Gastroesophageal sphincter (tissue), 4 donors: ENCODE results near the gene DCTN5. TPM values are rescaled to one million over a fixed set of nuclear protein-coding genes. Genes with fewer than 3 reads are reported as not detected.
"Not testable (repeated sequence)": the region's sequence is repeated elsewhere in the genome, so short reads cannot be mapped to it uniquely, and the experiment has no call there.

Experiments
- ATAC-seq: fragments of 150-250 bp; one replicate; pipeline ENCODE4 v1.9.1; 2016; ENCODE audit warnings: mild to moderate bottlenecking, moderate library complexity
- H3K27ac ChIP-seq, 4 donors: fragments of 200-600 bp; sonication (generic) in 3 of 4; 1 replicate in 3 of 4; 2 replicates in 1 of 4; pipeline ENCODE4 v1.5.1; 2016 to 2019
- H3K27me3 ChIP-seq: fragments of 200-600 bp; sonication (generic); one replicate; pipeline ENCODE4 v1.5.1; 2019
- H3K36me3 ChIP-seq, 2 donors: fragments of 200-600 bp; sonication (generic); one replicate each; pipeline ENCODE4 v1.5.1; 2019; ENCODE audit warnings: control low read depth in 1 of 2
- H3K4me1 ChIP-seq, 3 donors: fragments of 200-600 bp; sonication (generic); 1 replicate in 2 of 3; 2 replicates in 1 of 3; pipeline ENCODE4 v1.5.1; 2016 to 2019; ENCODE audit warnings: control low read depth in 2 of 3
- H3K4me3 ChIP-seq, 2 donors: fragments of 200-600 bp; sonication (generic); one replicate each; pipeline ENCODE4 v1.5.1; 2019; ENCODE audit warnings: mild to moderate bottlenecking in 1 of 2, moderate library complexity in 1 of 2
- H3K9me3 ChIP-seq, 3 donors: fragments of 200-600 bp; sonication (generic); one replicate each; pipeline ENCODE4 v1.5.1; 2017 to 2019; ENCODE audit warnings: control low read depth in 2 of 3
- EP300 ChIP-seq: sonication (generic); formaldehyde crosslinking; IDR thresholded peaks from one replicate; pipeline ENCODE4 v1.6.1; 2017; ENCODE audit warnings: antibody characterized with exemption, mild to moderate bottlenecking
- POLR2A ChIP-seq, 2 donors: fragments of 450-650 bp; IDR thresholded peaks; one replicate each; pipeline ENCODE4 v1.6.1; 2017; ENCODE audit warnings: antibody characterized with exemption in 2 of 2, mild to moderate bottlenecking in 2 of 2, moderate library complexity in 1 of 2
- POLR2AphosphoS5 ChIP-seq: sonication (generic); formaldehyde crosslinking; IDR thresholded peaks from one replicate; pipeline ENCODE4 v1.6.1; 2017; ENCODE audit warnings: antibody characterized with exemption
- WGBS, 2 donors: methylation state at CpG; one replicate each; pipeline ENCODE4 v1.1.5; 2018; ENCODE audit warnings: low coverage in 1 of 2; 5-methylcytosine and 5-hydroxymethylcytosine counted together
- total RNA-seq, 4 donors: library from RNA; depleted of rRNA; stranded (reverse); fragments of >200 nt; gene quantifications; one replicate each; pipeline ENCODE4 v1.1.0, GENCODE V29; 2016
- TF ChIP-seq, protein P1 (sequence below), 4 experiments: fragments of 200-600 bp in 2 of 4; fragments of 450-650 bp in 2 of 4; sonication (generic) in 1 of 4; IDR thresholded peaks; one replicate each; pipeline ENCODE4 v1.5.1; 2017 to 2019; ENCODE audit warnings: antibody characterized with exemption in 4 of 4, mild to moderate bottlenecking in 2 of 4, moderate library complexity in 2 of 4

The DCTN5 gene
- total RNA-seq, 4 donors from 2014 or later = 39.4 to 76.1 (median 57.6) TPM

DNA sequence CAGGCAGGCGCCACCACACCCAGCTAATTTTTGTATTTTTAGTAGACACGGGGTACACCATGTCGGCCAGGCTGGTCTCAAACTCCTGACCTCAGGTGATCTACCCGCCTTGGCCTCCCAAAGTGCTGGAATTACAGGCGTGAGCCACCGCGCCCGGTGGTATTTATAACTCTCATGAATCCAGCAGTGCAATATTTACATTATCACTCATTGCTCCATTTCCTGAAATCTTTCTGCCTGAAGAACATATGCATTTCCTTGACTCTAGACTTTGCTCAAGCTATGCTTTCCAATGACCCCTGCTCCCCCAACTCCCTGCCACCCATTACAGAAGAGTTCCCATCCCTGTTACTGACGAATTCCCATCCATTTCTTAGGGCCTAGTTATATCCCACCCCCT, 25.5 kb upstream of the DCTN5 start:
- no peak for TF ChIP-seq EP300
- no peak for TF ChIP-seq POLR2AphosphoS5
- TF ChIP-seq, protein P1, sequence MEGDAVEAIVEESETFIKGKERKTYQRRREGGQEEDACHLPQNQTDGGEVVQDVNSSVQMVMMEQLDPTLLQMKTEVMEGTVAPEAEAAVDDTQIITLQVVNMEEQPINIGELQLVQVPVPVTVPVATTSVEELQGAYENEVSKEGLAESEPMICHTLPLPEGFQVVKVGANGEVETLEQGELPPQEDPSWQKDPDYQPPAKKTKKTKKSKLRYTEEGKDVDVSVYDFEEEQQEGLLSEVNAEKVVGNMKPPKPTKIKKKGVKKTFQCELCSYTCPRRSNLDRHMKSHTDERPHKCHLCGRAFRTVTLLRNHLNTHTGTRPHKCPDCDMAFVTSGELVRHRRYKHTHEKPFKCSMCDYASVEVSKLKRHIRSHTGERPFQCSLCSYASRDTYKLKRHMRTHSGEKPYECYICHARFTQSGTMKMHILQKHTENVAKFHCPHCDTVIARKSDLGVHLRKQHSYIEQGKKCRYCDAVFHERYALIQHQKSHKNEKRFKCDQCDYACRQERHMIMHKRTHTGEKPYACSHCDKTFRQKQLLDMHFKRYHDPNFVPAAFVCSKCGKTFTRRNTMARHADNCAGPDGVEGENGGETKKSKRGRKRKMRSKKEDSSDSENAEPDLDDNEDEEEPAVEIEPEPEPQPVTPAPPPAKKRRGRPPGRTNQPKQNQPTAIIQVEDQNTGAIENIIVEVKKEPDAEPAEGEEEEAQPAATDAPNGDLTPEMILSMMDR (IDR thresholded peaks at IDR 0.05) = no peak
- TF ChIP-seq POLR2A (IDR thresholded peaks at IDR 0.05) = no peak
- Histone ChIP-seq H3K27me3 (no peaks in the 10 kb centered on the region), H3K4me1 (no peaks in the 10 kb centered on the region), H3K36me3 (peaks cover 0 to 93% of the 10 kb centered on the region in 2 donors), H3K27ac (no peak overlapping the region), H3K9me3 (no peaks in the 10 kb centered on the region), H3K4me3 (no peak overlapping the region)
- 97 to 100% methylated on average over 1 to 9 of the region's 9 CpGs for WGBS, 2 donors
- ATAC-seq = no peak

DNA sequence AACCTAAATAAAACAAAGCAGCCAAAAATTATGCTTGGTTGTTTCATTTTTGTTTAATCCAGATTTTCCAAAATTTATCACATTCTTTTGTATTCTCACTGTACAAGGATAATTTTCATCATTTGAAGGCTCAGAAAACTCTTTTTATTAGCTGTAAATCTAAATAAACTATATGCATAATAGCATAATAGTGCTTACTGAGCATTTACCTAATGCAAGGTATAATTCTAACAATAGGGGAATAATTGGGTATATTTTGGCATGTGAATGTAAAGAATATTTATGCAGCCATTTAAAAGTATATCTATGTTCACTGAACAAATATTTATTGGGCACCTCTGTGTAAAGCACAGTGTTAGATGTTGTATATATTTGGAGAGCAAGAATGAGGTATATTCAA, 17.2 kb upstream of the DCTN5 start:
- H3K4me1 ChIP-seq = no peaks in the 10 kb centered on the region
- H3K9me3 ChIP-seq = no peaks in the 10 kb centered on the region
- H3K36me3 ChIP-seq = peaks cover 0 to 97% of the 10 kb centered on the region in 2 donors
- H3K27me3 ChIP-seq = no peaks in the 10 kb centered on the region
- TF ChIP-seq POLR2AphosphoS5 = no peak
- TF ChIP-seq POLR2A (IDR thresholded peaks at IDR 0.05) = no peak
- no peak for TF ChIP-seq EP300
- TF ChIP-seq, protein P1 (IDR thresholded peaks at IDR 0.05) = no peak
- no peak overlapping the region for H3K27ac ChIP-seq
- ATAC-seq = no peak
- H3K4me3 ChIP-seq = no peak overlapping the region

DNA sequence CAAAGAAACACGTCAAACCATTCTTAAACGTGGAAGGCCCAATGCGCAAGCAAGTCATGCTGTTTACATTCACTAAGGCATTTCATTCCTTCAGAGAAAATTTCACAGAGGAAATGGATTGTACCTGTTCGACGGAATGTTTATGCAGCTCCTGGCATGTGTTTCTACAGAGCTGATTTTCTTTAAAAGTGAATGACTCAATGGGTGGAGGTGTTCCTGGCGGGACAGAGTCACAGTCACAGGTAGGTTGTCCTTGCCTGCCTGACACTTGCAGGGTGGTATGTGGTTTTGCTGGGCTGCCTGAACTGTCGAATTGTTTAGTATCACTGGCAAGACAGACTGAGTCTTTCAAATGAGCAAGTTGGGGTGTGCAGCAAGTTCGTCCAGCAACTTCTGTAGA, 11.8 kb upstream of the DCTN5 start:
- H3K27me3 ChIP-seq = no peaks in the 10 kb centered on the region

DNA sequence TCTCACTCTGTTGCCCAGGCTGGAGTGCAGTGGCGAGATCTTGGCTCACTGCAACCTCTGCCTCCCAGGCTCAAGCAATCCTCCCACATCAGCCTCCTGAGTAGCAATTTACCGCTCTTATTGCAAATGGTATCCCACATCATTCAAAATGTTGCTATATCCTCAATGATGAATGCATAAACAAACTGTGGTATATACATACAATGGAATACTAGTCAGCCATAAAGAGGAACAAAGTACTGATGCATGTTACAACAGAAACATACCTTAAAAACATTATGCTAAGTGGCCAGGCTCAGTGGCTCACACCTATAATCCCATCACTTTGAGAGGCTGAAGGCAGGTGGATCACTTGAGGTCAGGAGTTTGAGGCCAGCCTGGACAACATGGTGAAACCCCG, 9.4 kb upstream of the DCTN5 start:
- H3K27ac ChIP-seq, H3K9me3 ChIP-seq, ATAC-seq, H3K4me3 ChIP-seq, H3K4me1 ChIP-seq, H3K27me3 ChIP-seq: not testable (repeated sequence)
- peaks cover 0 to 83% of the 10 kb centered on the region in 2 donors for H3K36me3 ChIP-seq
- WGBS, 2 donors = 93 to 100% methylated on average over 2 of the region's 3 CpGs

More for the DNA sequence above, 11.8 kb upstream of the DCTN5 start:
- peaks cover 0 to 84% of the 10 kb centered on the region in 2 donors for H3K36me3 ChIP-seq
- 88 to 90% methylated on average over 7 of the region's 8 CpGs for WGBS, 2 donors
- no peaks in the 10 kb centered on the region for H3K9me3 ChIP-seq
- no peak for TF ChIP-seq POLR2A (IDR thresholded peaks at IDR 0.05)
- H3K27ac ChIP-seq = no peak overlapping the region
- no peak overlapping the region for H3K4me3 ChIP-seq
- H3K4me1 ChIP-seq = no peaks in the 10 kb centered on the region
- no peak for ATAC-seq

DNA sequence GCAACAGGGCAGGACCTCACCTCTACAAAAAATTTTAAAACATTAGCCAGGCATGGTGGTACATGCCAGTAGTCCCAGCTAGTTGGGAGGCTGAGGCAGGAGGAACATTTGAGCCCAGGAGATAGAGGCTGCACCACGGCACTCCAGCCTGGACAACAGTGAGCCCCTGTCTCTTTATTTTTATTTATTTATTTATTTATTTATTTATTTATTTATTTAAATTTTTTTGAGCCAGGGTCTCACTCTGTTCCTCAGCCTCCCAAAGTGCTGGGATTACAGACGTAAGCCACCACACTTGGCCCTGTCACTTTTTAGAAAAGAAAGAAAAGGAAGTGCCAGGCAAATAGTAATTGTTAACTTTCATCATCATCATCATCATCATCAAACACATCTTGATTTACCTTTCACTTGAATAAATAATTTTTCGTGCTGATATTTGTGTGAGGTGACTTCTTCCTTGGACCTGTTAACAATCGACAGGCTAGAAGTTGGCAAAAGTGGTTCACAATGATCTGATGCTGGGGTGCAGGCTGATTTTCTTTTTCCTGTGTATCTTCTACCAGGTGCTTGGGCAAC, 6.7 kb upstream of the DCTN5 start:
- Histone ChIP-seq H3K4me1 (peaks cover 0 to 9% (median 0%) of the 10 kb centered on the region in 3 donors), H3K36me3 (peaks cover 0 to 71% of the 10 kb centered on the region in 2 donors), H3K27ac (no peak overlapping the region), H3K27me3 (no peaks in the 10 kb centered on the region), H3K9me3 (no peaks in the 10 kb centered on the region), H3K4me3 (no peak overlapping the region)
- TF ChIP-seq POLR2A (IDR thresholded peaks at IDR 0.05) = no peak
- TF ChIP-seq POLR2AphosphoS5 = no peak
- TF ChIP-seq EP300 = no peak
- TF ChIP-seq, protein P1 (IDR thresholded peaks at IDR 0.05) = no peak
- WGBS, 2 donors = 89 to 90% methylated on average over 4 of the region's 4 CpGs
- ATAC-seq = no peak

DNA sequence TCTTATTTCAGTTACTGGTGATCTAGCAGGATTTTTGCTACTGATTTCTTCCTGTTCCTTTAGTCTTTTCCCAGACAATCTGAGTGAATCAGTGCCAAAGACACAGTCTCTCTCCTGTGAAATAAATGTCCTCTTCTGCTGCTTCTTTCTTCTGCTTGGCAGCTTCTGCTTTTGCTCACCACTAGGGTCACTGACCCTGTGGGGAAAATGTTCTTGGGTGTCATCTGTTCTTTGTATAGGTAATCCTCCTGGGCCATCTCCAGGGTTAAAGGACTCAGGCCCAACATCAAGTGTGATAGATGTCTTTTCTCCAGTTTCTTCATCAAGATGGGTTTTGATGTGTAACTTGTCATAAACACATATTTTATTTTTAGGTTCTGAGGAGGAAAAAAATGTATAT, 5.3 kb upstream of the DCTN5 start:
- H3K36me3 ChIP-seq = peaks cover 0 to 63% of the 10 kb centered on the region in 2 donors

More for the DNA sequence above, 5.3 kb upstream of the DCTN5 start:
- Histone ChIP-seq H3K4me1 (peaks cover 0 to 21% (median 8%) of the 10 kb centered on the region in 3 donors), H3K9me3 (no peaks in the 10 kb centered on the region), H3K4me3 (no peak overlapping the region), H3K27me3 (no peaks in the 10 kb centered on the region), H3K27ac (no peak overlapping the region)
- no peak for TF ChIP-seq EP300
- TF ChIP-seq POLR2AphosphoS5 = no peak
- TF ChIP-seq, protein P1 (IDR thresholded peaks at IDR 0.05) = no peak
- TF ChIP-seq POLR2A (IDR thresholded peaks at IDR 0.05) = no peak
- ATAC-seq = no peak
